K562 treated with DMSO at 1 percent for 24 hours (cell line): Measurements from ENCODE around the gene PTGER3. TPM values are rescaled to one million over a fixed set of nuclear protein-coding genes. Genes with fewer than 3 reads are reported as not detected.

Source experiments
- total RNA-seq: library from RNA; unstranded; fragments of 300-600 nt; gene quantifications from 2 replicates; pipeline ENCODE4 v1.2.3, GENCODE V29; 2022; ENCODE audit warnings: low read depth; ENCODE audit not compliant: insufficient read depth

The PTGER3 gene
- 29.3 and 32.6 TPM in 2 replicates for total RNA-seq

DNA sequence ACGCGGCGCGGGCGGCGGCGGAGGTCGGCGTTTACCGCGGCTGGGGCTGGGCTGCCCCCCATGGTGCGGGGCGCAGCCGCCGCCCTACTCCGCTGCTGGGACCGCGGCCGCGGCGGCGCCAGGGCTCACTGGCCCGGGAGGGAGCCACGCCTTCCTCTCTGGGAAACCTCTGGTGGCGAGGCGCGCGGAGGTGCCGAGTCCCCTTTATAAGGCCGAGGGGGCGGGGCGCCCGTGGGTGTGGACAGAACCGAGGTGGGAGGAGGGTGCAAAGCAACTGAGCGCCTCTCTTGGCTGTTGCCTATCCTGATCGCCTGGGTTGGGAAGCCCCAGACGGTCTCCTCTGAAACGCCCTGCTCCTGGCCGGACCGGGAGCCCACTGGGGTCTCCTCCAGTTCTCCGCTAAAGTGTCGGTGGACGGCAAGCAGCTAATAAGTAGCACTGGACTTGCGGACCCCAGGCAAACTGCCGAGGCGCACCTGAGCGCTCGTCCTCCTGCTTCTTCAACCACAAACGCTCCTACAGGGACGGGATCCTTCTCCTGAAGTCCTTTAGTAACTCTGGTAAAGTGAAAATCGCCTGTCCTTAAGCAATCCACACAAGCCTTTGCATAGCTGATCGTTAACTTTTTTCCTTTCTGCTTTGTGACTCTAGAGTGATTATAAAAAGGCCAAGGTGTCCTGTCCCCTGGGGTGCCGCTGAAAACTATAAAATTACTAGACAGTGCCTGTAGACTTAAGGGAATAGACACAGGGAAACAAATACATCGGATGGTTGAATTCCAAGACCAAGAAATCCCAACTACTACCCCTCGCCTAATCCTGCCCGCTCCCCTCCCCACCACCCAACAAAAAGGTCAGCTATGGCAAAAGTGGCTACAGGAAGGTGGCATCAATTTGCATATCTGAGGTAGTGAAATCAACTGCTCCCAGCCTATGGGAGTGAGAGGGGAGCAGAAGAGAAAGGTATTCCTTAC is at the start of gene PTGER3:
Gene PTGER3, minus strand, starts transcription at position 182 of the 973 bp plus-strand sequence. CDS start 239 bp downstream, outside the sequence.

DNA sequence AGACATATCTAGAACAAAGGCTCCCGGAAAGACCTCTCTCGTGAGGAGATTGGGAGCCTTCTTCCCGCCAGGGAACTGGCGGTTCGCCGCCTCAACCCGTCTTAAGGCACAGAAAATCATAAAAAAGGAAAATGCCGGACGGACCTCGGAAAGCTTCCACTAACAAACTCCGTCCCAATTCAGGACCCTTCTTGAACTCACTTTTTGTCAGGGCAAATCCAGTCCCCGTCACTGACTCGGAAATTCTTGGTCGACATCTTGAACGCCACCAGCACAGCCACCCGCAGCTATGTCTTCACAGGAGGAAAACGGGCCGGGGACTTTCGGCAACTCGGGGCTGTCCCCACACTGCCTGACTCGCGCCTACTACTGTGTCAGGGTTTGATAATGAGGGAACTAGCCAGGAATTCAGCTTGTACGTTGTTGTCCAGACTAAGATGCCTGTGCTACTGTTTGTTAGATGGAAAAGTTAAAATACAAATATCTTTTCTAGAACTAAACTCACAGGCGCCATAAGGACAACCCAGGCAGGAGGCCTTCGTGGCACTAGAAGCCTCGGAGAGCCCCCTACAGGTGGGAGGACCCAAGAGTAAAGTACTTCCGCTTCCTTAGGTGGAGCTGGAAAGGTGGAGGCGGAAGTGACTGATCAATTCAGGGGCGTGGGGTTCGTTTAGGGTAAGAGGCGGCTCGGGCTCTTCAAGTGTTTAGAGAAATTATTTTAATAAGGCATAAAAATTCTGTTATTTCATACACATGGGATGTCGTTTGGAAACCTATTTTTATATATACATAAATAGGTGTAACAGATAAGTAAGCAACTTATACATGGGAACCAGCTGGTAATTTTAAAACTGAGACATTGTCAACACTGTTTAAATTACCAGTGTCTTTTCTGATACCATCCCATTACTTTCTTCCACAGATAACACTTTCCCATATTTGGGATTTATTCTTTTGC is 33.4 kb upstream of the PTGER3 start, which contains the start of gene ZRANB2:
Gene ZRANB2, minus strand, starts transcription at position 297 of the 958 bp plus-strand sequence. Its CDS starts 40 bp downstream, at position 257.

Other genes starting within 250 kb of the PTGER3 start
- gene ZRANB2, start 33.2 kb upstream of the PTGER3 start, total RNA-seq, result 49.4 and 51.1 TPM in 2 replicates